Mesenchymal stem cell (in vitro differentiated cells and primary cell): ENCODE results near the gene FBXL7.

Experiments
- DNase-seq: peaks from one replicate; pipeline ENCODE4 v3.0.0-alpha.2; 2013
- H2AFZ ChIP-seq: one replicate; pipeline ENCODE4 v1.6.1; 2013; ENCODE audit warnings: low read depth, mild to moderate bottlenecking, control low read depth, inconsistent platforms, low read length, moderate library complexity
- H2AK5ac ChIP-seq: 2 replicates; pipeline ENCODE4 v1.6.1; 2013; ENCODE audit warnings: low read length, moderate library complexity, mild to moderate bottlenecking, inconsistent platforms; ENCODE audit not compliant: severe bottlenecking
- H2BK120ac ChIP-seq: one replicate; pipeline ENCODE4 v1.6.1; 2013; ENCODE audit warnings: low read depth, mild to moderate bottlenecking, inconsistent platforms, low read length, moderate library complexity
- H2BK12ac ChIP-seq, 2 experiments: one replicate each; pipeline ENCODE4 v1.6.1; 2013; ENCODE audit warnings: inconsistent platforms in 2 of 2, low read length in 2 of 2, mild to moderate bottlenecking in 2 of 2, moderate library complexity in 2 of 2, control low read depth in 1 of 2
- H2BK15ac ChIP-seq: one replicate; pipeline ENCODE4 v1.6.1; 2013; ENCODE audit warnings: mild to moderate bottlenecking, low read depth, inconsistent platforms; ENCODE audit not compliant: poor library complexity, severe bottlenecking
- H2BK5ac ChIP-seq: 2 replicates; pipeline ENCODE4 v1.6.1; 2013; ENCODE audit warnings: low read depth, mild to moderate bottlenecking, low read length, control low read depth, inconsistent platforms; ENCODE audit not compliant: poor library complexity, severe bottlenecking
- H3K14ac ChIP-seq, 2 experiments: one replicate each; pipeline ENCODE4 v1.6.1; 2013; ENCODE audit warnings: inconsistent platforms in 2 of 2, low read length in 2 of 2, control low read depth in 1 of 2, mild to moderate bottlenecking in 1 of 2, moderate library complexity in 1 of 2
- H3K18ac ChIP-seq, 2 experiments: one replicate each; pipeline ENCODE4 v1.6.1; 2013; ENCODE audit warnings: inconsistent platforms in 2 of 2, low read length in 2 of 2, control low read depth in 1 of 2, low read depth in 1 of 2, mild to moderate bottlenecking in 1 of 2
- H3K23ac ChIP-seq, 2 experiments: one replicate each; pipeline ENCODE4 v1.6.1; 2013; ENCODE audit warnings: inconsistent platforms in 2 of 2, low read length in 2 of 2, mild to moderate bottlenecking in 2 of 2, moderate library complexity in 2 of 2, control low read depth in 1 of 2
- H3K27ac ChIP-seq: 2 replicates; pipeline ENCODE4 v1.5.1; 2013; ENCODE audit warnings: mild to moderate bottlenecking, moderate library complexity, low read length, control low read depth, inconsistent platforms; ENCODE audit not compliant: poor library complexity, severe bottlenecking
- H3K27me3 ChIP-seq, 2 experiments: 2 replicates each; pipeline versions ENCODE4 v1.6.1 to v1.7.0; 2013; ENCODE audit warnings: low read length in 2 of 2, mild to moderate bottlenecking in 2 of 2, moderate library complexity in 2 of 2, control low read depth in 1 of 2, inconsistent platforms in 1 of 2; ENCODE audit not compliant: control insufficient read depth in 1 of 2, insufficient read depth in 1 of 2
- H3K36me3 ChIP-seq, 2 experiments: 2 replicates each; pipeline versions ENCODE4 v1.6.1 to v1.7.0; 2013; ENCODE audit warnings: low read length in 2 of 2, control low read depth in 1 of 2, inconsistent platforms in 1 of 2, low read depth in 1 of 2, mild to moderate bottlenecking in 1 of 2; ENCODE audit not compliant: insufficient read depth in 2 of 2, control insufficient read depth in 1 of 2
- H3K4ac ChIP-seq, 2 experiments: one replicate each; pipeline ENCODE4 v1.6.1; 2013; ENCODE audit warnings: inconsistent platforms in 2 of 2, low read length in 2 of 2, mild to moderate bottlenecking in 2 of 2, moderate library complexity in 2 of 2, control low read depth in 1 of 2, low read depth in 1 of 2
- H3K4me1 ChIP-seq: 2 replicates; pipeline ENCODE4 v1.6.1; 2013; ENCODE audit warnings: low read depth, low read length, control low read depth; ENCODE audit not compliant: control insufficient read depth, insufficient read depth
- H3K4me2 ChIP-seq: 2 replicates; pipeline ENCODE4 v1.6.1; 2013; ENCODE audit warnings: low read length, mild to moderate bottlenecking, inconsistent platforms; ENCODE audit not compliant: poor library complexity, severe bottlenecking
- H3K4me3 ChIP-seq, 2 experiments: 2 replicates each; pipeline versions ENCODE4 v1.5.1 to v1.7.0; 2013; ENCODE audit warnings: low read length in 2 of 2, mild to moderate bottlenecking in 2 of 2, control low read depth in 1 of 2, low read depth in 1 of 2; ENCODE audit not compliant: insufficient read depth in 1 of 2
- H3K79me1 ChIP-seq: replicated peaks from 2 replicates; pipeline ENCODE4 v1.6.1; 2013; ENCODE audit warnings: mild to moderate bottlenecking, control low read depth, low read length, inconsistent platforms; ENCODE audit not compliant: poor library complexity, severe bottlenecking
- H3K9ac ChIP-seq: 2 replicates; pipeline ENCODE4 v1.7.0; 2013; ENCODE audit warnings: mild to moderate bottlenecking, low read length, moderate library complexity
- H3K9me3 ChIP-seq: 2 replicates; pipeline ENCODE4 v1.7.0; 2013; ENCODE audit warnings: mild to moderate bottlenecking, low read length; ENCODE audit not compliant: control insufficient read depth
- H4K8ac ChIP-seq: one replicate; pipeline ENCODE4 v1.6.1; 2013; ENCODE audit warnings: inconsistent platforms, mild to moderate bottlenecking, low read length, moderate library complexity
- H4K91ac ChIP-seq: one replicate; pipeline ENCODE4 v1.6.1; 2013; ENCODE audit warnings: mild to moderate bottlenecking, low read length, inconsistent platforms
- WGBS: methylation state at CpG from one replicate; pipeline ENCODE4 v1.1.7; 2013; ENCODE audit warnings: mixed read lengths; 5-methylcytosine and 5-hydroxymethylcytosine counted together

The FBXL7 gene

DNA sequence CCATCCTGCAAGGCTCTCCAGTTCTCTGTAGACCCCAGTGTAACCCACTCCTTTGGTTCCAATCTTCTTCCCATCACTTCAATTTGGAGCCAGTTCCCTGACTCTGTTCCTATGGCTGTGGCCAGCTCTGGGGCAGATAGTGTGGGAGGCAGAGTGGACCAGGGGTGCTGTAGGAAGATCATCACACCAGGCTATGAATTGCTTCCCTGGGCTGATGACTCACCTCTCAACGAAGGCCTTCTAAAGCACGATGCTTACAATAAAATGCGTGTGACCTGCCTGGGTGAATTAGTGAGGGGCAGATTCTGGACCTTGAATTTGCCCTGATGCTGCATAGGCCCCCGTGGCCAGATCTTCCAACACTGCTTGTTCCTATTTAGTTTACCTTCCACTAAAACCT is 289.7 kb downstream of the FBXL7 start:
- WGBS: 39% methylated on average over 4 of the region's 4 CpGs
- no peak overlapping the region for H4K91ac ChIP-seq
- peaks cover 37% of the 10 kb centered on the region for H3K79me1 ChIP-seq
- H3K4me3 ChIP-seq: no peak overlapping the region
- no peaks in the 10 kb centered on the region for H3K9me3 ChIP-seq
- DNase-seq: peak; percentile 32
- no peak overlapping the region for H2BK120ac ChIP-seq
- no peak overlapping the region for H3K4ac ChIP-seq
- H3K23ac ChIP-seq: no peak overlapping the region
- H3K27me3 ChIP-seq: no peaks in the 10 kb centered on the region
- no peak overlapping the region for H3K9ac ChIP-seq
- H4K8ac ChIP-seq: no peak overlapping the region
- no peak overlapping the region for H2BK12ac ChIP-seq
- H3K36me3 ChIP-seq: no peaks in the 10 kb centered on the region
- H3K18ac ChIP-seq: no peak overlapping the region
- H2BK5ac ChIP-seq: no peak overlapping the region
- H3K14ac ChIP-seq: no peak overlapping the region
- H2AK5ac ChIP-seq: no peak overlapping the region
- H3K27ac ChIP-seq: no peak overlapping the region
- H2AFZ ChIP-seq: no peak overlapping the region
- no peak overlapping the region for H2BK15ac ChIP-seq
- H3K4me1 ChIP-seq: peaks cover 9% of the 10 kb centered on the region
- no peak overlapping the region for H3K4me2 ChIP-seq

- Histone ChIP-seq H3K27ac (no peak overlapping the region), H2BK120ac (no peak overlapping the region), H2BK15ac (no peak overlapping the region), H4K91ac (no peak overlapping the region), H3K27me3 (no peaks in the 10 kb centered on the region), H3K4me2 (no peak overlapping the region), H3K9me3 (no peaks in the 10 kb centered on the region), H2AK5ac (no peak overlapping the region), H3K4ac (no peak overlapping the region), H3K18ac (no peak overlapping the region), H3K4me1 (peaks cover 9% of the 10 kb centered on the region), H3K4me3 (no peak overlapping the region), H2BK5ac (no peak overlapping the region), H3K14ac (no peak overlapping the region), H4K8ac (no peak overlapping the region), H3K9ac (no peak overlapping the region), H2AFZ (no peak overlapping the region), H2BK12ac (no peak overlapping the region), H3K79me1 (peaks cover 28% of the 10 kb centered on the region), H3K36me3 (no peaks in the 10 kb centered on the region), H3K23ac (no peak overlapping the region)
- DNase-seq: peak; percentile 28
- WGBS: 70% methylated on average over 3 of the region's 4 CpGs
Measured at GRCh38 chr5:15790446-15791018, 290.6 kb downstream of the FBXL7 start.

- H2BK15ac ChIP-seq: no peak overlapping the region
- H4K8ac ChIP-seq: no peak overlapping the region
- 89% methylated on average over 2 of the region's 3 CpGs for WGBS
- H3K14ac ChIP-seq: no peak overlapping the region
- H2BK120ac ChIP-seq: no peak overlapping the region
- H3K79me1 ChIP-seq: peaks cover 26% of the 10 kb centered on the region
- peaks cover 9% of the 10 kb centered on the region for H3K4me1 ChIP-seq
- H2BK5ac ChIP-seq: no peak overlapping the region
- H3K36me3 ChIP-seq: no peaks in the 10 kb centered on the region
- no peak overlapping the region for H3K4me3 ChIP-seq
- no peaks in the 10 kb centered on the region for H3K9me3 ChIP-seq
- no peak overlapping the region for H2BK12ac ChIP-seq
- H3K27me3 ChIP-seq: no peaks in the 10 kb centered on the region
- H3K9ac ChIP-seq: peak overlapping the region; percentile 12
- H3K23ac ChIP-seq: no peak overlapping the region
- H3K4ac ChIP-seq: no peak overlapping the region
- H2AFZ ChIP-seq: no peak overlapping the region
- H2AK5ac ChIP-seq: no peak overlapping the region
- H3K18ac ChIP-seq: no peak overlapping the region
- no peak overlapping the region for H3K27ac ChIP-seq
- DNase-seq: no peak
- H4K91ac ChIP-seq: no peak overlapping the region
- H3K4me2 ChIP-seq: no peak overlapping the region
Measured at GRCh38 chr5:15791274-15791673, 291.3 kb downstream of the FBXL7 start.

- H2BK120ac ChIP-seq: no peak overlapping the region
- H2BK12ac ChIP-seq: no peak overlapping the region
- H3K79me1 ChIP-seq: peaks cover 28% of the 10 kb centered on the region
- H3K4me1 ChIP-seq: peaks cover 9% of the 10 kb centered on the region
- WGBS: 100% methylated on average over 1 of the region's 3 CpGs
- H3K9me3 ChIP-seq: no peaks in the 10 kb centered on the region
- H2AFZ ChIP-seq: no peak overlapping the region
- H3K9ac ChIP-seq: peak overlapping the region; percentile 12
- no peak overlapping the region for H3K27ac ChIP-seq
- no peak overlapping the region for H3K14ac ChIP-seq
- H4K91ac ChIP-seq: no peak overlapping the region
- H3K36me3 ChIP-seq: no peaks in the 10 kb centered on the region
- H3K18ac ChIP-seq: no peak overlapping the region
- H2BK5ac ChIP-seq: no peak overlapping the region
- no peak overlapping the region for H3K23ac ChIP-seq
- no peak overlapping the region for H2BK15ac ChIP-seq
- H3K27me3 ChIP-seq: no peaks in the 10 kb centered on the region
- H3K4me3 ChIP-seq: peak overlapping the region in 1 of 2 experiments; percentile 3
- no peak overlapping the region for H3K4ac ChIP-seq
- no peak overlapping the region for H2AK5ac ChIP-seq
- H4K8ac ChIP-seq: no peak overlapping the region
- DNase-seq: no peak
- H3K4me2 ChIP-seq: no peak overlapping the region
Measured at GRCh38 chr5:15791859-15792258, 291.9 kb downstream of the FBXL7 start.
